AG04449 (cell line): ENCODE results near the gene RHNO1.

Experiments used
- CTCF ChIA-PET: fragments of 350-600 bp; formaldehyde crosslinking; extraction: SDS; loops from one replicate; lab custom pipeline; 2021; ENCODE audit warnings: antibody characterized with exemption; lab: Yijun Ruan, JAX
- POLR2A ChIA-PET: fragments of 400-600, 350-600 bp; formaldehyde crosslinking; extraction: SDS; loops from one replicate; lab custom pipeline; 2020; ENCODE audit warnings: antibody characterized with exemption, inconsistent platforms; lab: Yijun Ruan, JAX
- DNase-seq: peaks from one replicate; pipeline ENCODE4 v3.0.0-alpha.2; 2010; ENCODE audit warnings: low read depth, low spot score
- H3K4me3 ChIP-seq: 2 replicates; pipeline ENCODE4 v1.5.1; 2011; ENCODE audit warnings: low read depth, mild to moderate bottlenecking, control low read depth, low read length
- TF ChIP-seq, protein P1 (sequence below): IDR thresholded peaks from one replicate; pipeline ENCODE4 v1.5.1; 2011; ENCODE audit warnings: mild to moderate bottlenecking, moderate library complexity, low read length, control low read depth, inconsistent platforms; ENCODE audit not compliant: insufficient read depth; ENCODE audit errors: missing control alignments

RHNO1 gene

DNA sequence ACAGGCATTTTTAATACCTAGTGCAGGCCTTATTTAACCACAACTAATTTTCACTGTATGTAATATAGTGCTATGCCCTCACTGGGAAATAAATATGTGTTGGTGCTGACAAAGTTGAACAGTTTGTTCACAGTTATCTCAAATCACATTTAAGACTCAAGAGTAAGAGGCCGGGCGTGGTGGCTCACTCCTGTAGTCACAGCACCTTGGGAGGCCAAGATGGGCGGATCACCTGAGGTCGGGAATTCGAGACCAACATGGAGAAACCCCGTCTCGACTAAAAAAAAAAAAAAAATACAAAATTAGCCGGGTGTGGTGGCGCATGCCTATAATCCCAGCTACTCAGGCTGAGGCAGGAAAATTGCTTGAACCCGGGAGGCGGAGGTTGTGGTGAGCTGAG lies 59.3 kb downstream of the RHNO1 start:
- DNase-seq: no peak
- H3K4me3 ChIP-seq: no peak overlapping the region
- CTCF ChIA-PET: no interaction called here
- TF ChIP-seq, protein P1, sequence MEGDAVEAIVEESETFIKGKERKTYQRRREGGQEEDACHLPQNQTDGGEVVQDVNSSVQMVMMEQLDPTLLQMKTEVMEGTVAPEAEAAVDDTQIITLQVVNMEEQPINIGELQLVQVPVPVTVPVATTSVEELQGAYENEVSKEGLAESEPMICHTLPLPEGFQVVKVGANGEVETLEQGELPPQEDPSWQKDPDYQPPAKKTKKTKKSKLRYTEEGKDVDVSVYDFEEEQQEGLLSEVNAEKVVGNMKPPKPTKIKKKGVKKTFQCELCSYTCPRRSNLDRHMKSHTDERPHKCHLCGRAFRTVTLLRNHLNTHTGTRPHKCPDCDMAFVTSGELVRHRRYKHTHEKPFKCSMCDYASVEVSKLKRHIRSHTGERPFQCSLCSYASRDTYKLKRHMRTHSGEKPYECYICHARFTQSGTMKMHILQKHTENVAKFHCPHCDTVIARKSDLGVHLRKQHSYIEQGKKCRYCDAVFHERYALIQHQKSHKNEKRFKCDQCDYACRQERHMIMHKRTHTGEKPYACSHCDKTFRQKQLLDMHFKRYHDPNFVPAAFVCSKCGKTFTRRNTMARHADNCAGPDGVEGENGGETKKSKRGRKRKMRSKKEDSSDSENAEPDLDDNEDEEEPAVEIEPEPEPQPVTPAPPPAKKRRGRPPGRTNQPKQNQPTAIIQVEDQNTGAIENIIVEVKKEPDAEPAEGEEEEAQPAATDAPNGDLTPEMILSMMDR: no peak
- POLR2A ChIA-PET: no interaction called here

DNA sequence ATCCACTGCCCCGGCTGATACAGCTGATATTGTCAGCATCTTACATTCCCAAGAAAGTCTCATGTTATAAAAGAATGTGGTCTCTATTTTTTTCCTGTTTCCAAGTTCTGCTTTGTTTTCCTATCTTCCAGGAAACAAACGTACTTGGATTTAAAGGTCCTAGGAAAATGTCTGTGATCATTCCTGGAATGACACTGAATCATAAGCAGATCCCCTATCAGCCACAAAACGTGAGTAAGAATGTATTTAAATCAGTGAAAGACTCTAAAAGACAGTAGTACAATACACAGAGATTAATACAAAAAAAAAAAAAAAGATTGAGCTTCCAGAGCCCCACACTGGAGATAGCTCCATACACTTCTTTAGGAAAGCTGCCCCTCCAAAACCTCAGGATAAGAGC lies 60.5 kb downstream of the RHNO1 start:
- H3K4me3 ChIP-seq: no peak overlapping the region
- TF ChIP-seq, protein P1: no peak
- CTCF ChIA-PET: no interaction called here
- POLR2A ChIA-PET: no interaction called here
- DNase-seq: no peak
